HG02970 (cell line): ENCODE data around the gene SAE1.

Experiments
- ATAC-seq: cut with Tn5 transposase; IDR thresholded peaks from one replicate; pipeline ENCODE4 v1.9.1; 2021; ENCODE audit warnings: mild to moderate bottlenecking, moderate library complexity, moderate number of reproducible peaks; ENCODE audit not compliant: unreplicated experiment, low FRiP score

Gene SAE1

DNA sequence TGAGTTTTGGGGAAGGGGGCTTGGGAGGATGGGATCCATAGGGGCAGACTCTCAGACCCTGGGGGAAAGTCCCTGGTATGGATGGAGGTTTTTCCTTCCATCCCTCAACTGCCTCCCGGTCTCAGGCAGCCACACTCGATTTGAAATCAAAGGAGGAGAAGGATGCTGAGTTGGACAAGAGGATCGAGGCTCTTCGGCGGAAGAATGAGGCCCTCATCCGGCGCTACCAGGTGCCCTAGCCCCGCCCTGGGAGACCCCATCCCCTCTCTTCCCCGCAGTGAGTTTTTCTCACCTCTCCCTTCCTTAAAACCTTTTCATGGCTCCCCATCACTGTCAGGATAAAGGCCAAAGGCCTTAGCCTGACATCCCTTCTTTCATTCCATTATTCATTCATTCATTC is 127.8 kb downstream of the SAE1 start:
- ATAC-seq, result no peak

DNA sequence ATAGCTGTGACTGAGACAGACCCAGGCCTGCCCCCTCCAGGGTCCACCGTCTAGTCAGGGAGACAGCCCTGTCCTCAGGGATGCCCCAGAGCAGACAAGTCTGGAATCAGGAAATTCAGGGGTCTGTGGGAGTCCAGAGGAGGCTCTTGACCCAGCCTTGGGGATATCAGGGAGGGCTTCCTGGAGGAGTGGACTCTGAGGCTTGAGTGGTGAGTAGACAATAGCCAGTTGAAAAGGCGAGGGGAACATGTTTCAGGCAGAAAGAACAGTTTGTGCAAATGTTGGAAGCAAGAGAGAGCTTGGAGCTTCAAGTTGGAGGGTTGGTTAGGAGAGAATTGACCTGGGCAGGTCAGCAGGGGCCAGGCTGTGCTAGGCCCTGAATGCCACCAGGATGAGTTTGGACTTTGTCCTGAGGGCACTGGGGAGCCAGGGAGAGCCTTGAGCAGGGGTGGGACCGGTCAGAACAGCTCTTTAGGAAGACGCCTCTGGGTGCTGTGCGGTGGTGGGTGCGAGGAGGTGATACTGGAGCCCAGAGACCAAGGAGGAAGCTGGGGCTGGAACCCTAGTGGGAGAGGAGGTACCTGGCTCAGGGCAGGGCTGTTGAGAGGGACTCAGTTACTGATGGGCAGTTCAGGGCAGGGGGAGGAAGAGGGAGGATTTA is 128.4 kb downstream of the SAE1 start:
- ATAC-seq, result no peak
